ENCODE data around the gene GTF3C1.
"Not testable (repeated sequence)": the region's sequence is repeated elsewhere in the genome, so short reads cannot be mapped to it uniquely, and the experiment has no call there.

GTF3C1 gene

DNA sequence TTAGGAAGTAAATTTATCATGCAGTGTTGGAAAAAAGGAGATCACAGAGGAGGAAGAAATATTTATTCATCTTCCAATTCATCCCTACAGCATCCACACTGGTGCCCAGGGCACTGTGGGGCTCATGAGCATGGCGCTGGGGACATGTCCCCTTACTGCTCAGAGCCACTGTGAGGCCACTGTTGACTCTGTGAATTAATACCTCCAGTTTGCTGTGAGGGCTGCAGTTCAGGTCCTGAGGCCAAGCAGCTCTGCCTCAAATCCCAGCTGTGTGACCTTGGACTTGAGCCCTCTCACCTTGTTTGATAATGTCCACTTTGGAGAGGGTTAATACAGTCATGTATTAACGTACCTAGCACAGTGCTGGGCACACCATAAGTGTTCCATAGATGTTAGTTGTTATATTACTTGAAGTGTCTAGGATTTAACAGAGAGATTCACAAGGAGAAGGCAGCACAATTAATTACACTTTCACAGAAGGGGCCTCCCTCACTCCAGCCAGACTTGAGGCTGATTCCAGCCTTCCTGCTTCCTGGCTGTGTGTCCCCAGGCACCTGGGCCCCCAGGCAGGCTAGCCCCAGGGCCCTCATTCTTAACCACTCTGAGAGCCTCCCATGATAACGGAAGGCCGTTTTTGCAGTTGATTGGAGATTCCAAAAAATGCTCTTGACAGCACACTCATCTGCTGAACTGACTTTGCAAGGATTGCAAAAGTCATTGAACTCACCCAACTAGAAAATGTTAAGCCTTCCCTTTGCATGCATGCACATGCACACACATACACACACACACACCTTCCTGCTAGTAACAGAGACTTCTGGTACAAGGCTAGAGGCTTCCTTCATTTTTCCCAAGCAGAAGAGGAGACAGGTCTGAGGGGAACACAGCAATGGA is 29.6 kb upstream of the GTF3C1 start:
- H3K27me3 Mint-ChIP-seq, result no peaks in the 10 kb centered on the region
- ATAC-seq, result no peak
- no peak overlapping the region for H3K4me3 Mint-ChIP-seq
- peaks cover 9% of the 10 kb centered on the region for H3K9me3 Mint-ChIP-seq
- no peak overlapping the region for H3K27ac Mint-ChIP-seq
- H3K36me3 Mint-ChIP-seq, result peaks cover 73% of the 10 kb centered on the region
- no peaks in the 10 kb centered on the region for H3K4me1 Mint-ChIP-seq

DNA sequence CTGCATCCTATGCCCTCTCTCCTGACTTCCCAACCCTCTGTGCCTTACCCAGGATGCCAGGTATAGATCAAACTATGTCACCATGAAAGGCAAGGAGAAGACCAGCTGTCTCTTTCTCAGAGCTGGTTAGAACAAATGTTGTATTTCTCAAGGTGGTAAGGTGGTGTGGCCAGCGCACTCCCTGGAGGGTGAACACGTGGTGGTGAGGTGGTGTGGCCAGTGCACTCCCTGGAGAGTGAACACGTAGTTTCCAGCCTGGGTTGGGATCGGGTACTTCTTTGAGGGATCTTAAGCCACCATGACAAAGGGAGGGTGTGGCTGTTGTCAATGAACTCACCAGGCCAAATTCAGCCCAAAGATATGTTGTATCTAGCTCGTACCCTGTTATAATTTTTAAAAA is 27.0 kb upstream of the GTF3C1 start:
- peaks cover 47% of the 10 kb centered on the region for H3K36me3 Mint-ChIP-seq
- H3K9me3 Mint-ChIP-seq, result no peaks in the 10 kb centered on the region
- H3K4me1 Mint-ChIP-seq, result no peaks in the 10 kb centered on the region
- no peaks in the 10 kb centered on the region for H3K27me3 Mint-ChIP-seq
- H3K27ac Mint-ChIP-seq, result no peak overlapping the region
- H3K4me3 Mint-ChIP-seq, result no peak overlapping the region
- no peak for ATAC-seq

DNA sequence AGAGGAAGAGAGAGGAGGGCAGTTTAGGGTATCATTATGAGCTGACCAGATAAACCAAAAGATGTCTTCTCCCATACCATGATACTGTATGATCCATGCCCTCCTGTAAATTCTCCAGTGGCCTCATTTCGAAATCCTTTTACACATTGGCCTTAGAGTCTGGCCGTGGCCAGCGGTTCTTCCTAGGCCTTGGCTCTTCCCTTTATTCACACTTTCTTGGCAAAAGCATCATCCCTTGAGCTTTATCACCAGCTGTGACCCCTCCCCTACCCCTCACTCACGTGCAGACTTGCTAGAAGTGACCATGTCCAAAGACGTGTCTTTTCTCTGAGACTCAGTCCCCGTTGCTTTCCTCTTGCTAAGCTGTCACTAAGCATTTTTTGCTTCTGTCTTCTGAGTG is 23.0 kb upstream of the GTF3C1 start:
- Mint-ChIP-seq H3K4me1 (no peaks in the 10 kb centered on the region), H3K9me3 (no peaks in the 10 kb centered on the region)

DNA sequence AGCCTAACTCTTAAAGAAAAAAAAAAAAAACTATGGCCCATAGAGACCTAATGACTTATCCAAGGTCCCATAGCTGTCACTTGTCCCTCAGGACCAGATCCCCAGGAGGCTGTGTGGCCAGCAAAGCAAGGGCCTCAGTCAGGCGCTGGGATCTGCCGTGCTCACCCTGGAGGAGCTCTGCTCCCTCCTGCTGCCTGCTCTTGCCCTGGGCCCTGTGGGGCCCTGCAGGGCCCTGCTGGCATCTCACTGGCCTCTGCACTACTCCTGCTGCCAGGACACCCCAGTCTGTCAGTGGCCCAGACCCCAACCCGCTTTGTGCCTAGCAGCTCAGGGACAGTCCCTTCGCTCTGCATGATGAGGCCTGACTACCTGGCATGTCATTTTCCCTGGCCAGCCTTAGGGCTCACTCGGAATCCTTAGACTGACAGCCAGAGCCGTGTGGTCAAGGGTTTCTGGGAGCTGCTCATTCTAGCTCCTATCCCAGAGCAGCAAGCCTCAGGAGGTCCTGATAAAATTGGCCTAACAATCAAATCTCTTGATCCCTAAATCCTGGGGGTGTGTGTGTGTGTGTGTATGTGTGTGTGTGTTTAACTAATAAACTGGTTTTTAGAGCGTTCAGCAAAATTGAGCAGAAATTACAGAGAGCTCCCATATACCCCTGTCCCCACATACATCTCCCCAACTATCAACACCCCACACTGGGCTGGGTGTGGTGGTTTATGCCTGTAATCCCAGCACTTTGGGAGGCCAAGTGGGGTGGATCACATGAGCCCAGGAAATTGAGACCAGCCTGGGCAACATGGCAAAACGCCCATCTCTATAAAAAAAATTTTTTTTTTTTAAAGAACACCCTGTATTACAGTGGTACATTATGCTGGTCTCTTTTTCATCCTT is 22.0 kb upstream of the GTF3C1 start:
- Mint-ChIP-seq H3K4me3 (no peak overlapping the region), H3K36me3 (peaks cover 22% of the 10 kb centered on the region), H3K27ac (no peak overlapping the region), H3K4me1 (peaks cover 6% of the 10 kb centered on the region), H3K9me3 (no peaks in the 10 kb centered on the region), H3K27me3 (no peaks in the 10 kb centered on the region)
- ATAC-seq, result no peak

More for the DNA sequence above, 23.0 kb upstream of the GTF3C1 start:
- Mint-ChIP-seq H3K27me3 (no peaks in the 10 kb centered on the region), H3K27ac (no peak overlapping the region), H3K36me3 (peaks cover 24% of the 10 kb centered on the region), H3K4me3 (no peak overlapping the region)
- ATAC-seq, result no peak

DNA sequence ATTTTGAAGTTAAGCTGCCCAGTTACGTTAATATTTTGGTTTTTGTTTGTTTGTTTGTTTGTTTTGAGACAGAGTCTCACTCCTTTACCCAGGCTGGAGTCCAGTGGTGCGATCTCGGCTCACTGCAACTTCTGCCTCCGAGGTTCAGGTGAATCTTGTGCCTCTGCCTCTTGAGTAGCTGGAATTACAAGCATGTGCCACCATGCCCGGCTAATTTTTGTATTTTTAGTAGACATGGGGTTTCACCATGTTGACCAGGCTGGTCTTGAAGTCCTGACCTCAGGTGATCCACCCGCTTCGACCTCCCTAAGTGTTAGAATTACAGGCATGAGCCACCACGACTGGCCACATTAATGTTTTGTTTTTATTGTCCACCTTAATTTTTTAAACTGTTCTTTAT is 21.3 kb upstream of the GTF3C1 start:
- ATAC-seq, H3K27ac Mint-ChIP-seq, H3K4me3 Mint-ChIP-seq, H3K9me3 Mint-ChIP-seq, H3K27me3 Mint-ChIP-seq: not testable (repeated sequence)
- peaks cover 12% of the 10 kb centered on the region for H3K4me1 Mint-ChIP-seq
- H3K36me3 Mint-ChIP-seq, result peaks cover 18% of the 10 kb centered on the region

DNA sequence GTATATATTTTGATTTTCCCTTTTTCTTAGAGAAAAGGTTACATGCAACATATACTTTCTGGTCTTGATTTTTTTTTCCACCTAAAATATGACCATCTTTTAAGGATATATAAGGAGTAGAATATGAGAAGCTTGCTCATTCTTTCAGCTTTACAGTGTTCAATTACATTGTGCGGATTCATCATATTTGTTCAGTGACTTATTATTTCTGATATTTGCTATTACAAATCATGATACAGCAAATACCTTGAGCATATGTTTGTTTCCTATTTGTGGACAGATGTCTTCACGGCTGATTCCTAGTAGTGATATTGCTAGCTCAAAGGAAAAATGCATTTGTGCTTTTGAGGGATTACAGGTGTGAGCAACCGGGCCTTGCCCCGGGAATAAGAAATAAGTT is 18.4 kb upstream of the GTF3C1 start:
- no peaks in the 10 kb centered on the region for H3K27me3 Mint-ChIP-seq
- ATAC-seq, result no peak
- no peak overlapping the region for H3K27ac Mint-ChIP-seq
- H3K36me3 Mint-ChIP-seq, result peaks cover 6% of the 10 kb centered on the region
- H3K9me3 Mint-ChIP-seq, result no peaks in the 10 kb centered on the region
- H3K4me1 Mint-ChIP-seq, result peaks cover 19% of the 10 kb centered on the region
- H3K4me3 Mint-ChIP-seq, result no peak overlapping the region

DNA sequence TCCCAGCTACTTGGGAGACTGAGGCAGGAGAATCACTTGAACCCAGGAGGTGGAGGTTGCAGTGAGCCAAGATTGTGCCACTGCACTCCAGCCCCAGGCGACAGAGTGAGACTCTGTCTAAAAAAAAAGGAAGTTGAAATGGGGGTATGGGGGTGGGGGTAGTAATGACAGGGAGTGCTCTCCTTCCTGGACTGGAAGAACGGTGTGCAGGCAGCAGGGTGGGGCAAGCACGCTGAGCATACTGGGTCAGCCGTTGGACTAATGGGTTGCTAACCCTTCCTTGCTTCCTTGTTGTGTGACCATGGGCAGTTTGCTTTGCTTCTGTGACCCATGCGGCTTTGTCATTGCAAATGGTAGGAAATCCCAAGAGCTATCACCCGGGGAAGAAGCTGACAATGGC is 16.7 kb upstream of the GTF3C1 start:
- Mint-ChIP-seq H3K4me1 (peaks cover 19% of the 10 kb centered on the region), H3K4me3 (no peak overlapping the region), H3K27me3 (no peaks in the 10 kb centered on the region), H3K27ac (no peak overlapping the region), H3K9me3 (no peaks in the 10 kb centered on the region), H3K36me3 (peaks cover 7% of the 10 kb centered on the region)
- no peak for ATAC-seq

DNA sequence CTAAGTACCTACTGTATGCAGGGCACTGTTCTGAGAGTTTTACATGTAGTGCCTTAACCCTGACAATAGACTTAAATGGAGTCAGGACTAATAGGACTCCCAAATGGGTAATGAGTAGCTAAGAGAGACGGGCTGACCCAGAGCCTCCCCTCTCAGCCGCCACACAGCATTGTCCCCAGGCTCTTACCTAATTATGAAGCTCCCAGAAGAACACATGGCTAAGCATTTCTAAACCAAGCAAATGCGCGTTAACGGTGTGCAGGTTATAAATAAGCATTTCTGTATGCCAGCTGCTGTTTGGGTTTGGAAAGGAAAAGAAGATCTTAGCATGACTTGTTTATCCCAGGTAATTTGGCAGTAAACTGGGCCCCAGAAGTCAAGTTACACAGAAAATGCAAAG is 14.5 kb upstream of the GTF3C1 start:
- Mint-ChIP-seq H3K27ac (no peak overlapping the region), H3K9me3 (no peaks in the 10 kb centered on the region), H3K27me3 (no peaks in the 10 kb centered on the region), H3K4me1 (peaks cover 23% of the 10 kb centered on the region), H3K36me3 (peaks cover 11% of the 10 kb centered on the region), H3K4me3 (no peak overlapping the region)
- ATAC-seq, result no peak

DNA sequence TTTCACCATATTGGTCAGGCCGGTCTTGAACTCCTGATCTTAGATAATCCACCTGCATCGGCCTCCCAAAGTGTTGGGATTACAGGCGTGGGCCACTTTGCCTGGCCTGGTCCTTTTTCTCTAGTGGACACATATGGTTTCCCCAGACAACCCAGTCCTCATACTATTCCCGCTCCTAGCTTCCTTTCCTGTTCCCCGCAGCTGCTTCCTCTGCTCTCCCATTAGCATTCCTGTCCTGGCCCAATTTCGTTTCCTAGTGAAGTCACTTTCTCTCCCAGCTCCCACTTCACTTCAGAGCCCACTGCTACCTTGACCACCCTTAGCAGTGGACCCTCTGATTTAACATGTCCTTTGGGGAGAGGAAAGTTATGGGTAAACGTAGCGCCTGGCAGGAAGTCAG is 11.5 kb upstream of the GTF3C1 start:
- H3K9me3 Mint-ChIP-seq, result no peaks in the 10 kb centered on the region
- H3K4me1 Mint-ChIP-seq, result peaks cover 13% of the 10 kb centered on the region
- no peak overlapping the region for H3K4me3 Mint-ChIP-seq
- no peak overlapping the region for H3K27ac Mint-ChIP-seq
- peaks cover 24% of the 10 kb centered on the region for H3K36me3 Mint-ChIP-seq
- ATAC-seq, result no peak
- H3K27me3 Mint-ChIP-seq, result no peaks in the 10 kb centered on the region

DNA sequence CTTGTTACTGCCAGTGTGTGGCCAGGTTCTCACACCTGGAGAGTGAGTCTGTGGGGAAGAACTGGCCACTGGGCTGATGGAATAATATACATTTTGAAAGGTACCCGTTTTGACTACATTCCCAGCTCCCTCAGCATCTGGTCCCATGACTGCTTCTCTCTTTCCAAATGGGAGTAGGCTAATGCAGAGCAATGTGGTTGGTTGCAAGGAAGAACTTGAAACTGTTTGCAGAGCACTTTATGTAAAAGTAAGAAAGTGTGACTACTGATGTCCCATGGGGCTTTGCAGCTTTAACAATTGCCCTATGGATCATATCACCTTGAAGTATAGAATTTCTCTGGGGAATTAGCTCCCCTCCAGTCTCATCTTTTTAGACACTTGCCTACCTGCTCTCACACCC is 9.2 kb upstream of the GTF3C1 start:
- Mint-ChIP-seq H3K27ac (no peak overlapping the region), H3K27me3 (no peaks in the 10 kb centered on the region), H3K36me3 (peaks cover 24% of the 10 kb centered on the region), H3K9me3 (no peaks in the 10 kb centered on the region), H3K4me1 (peaks cover 5% of the 10 kb centered on the region), H3K4me3 (no peak overlapping the region)
- ATAC-seq, result no peak

DNA sequence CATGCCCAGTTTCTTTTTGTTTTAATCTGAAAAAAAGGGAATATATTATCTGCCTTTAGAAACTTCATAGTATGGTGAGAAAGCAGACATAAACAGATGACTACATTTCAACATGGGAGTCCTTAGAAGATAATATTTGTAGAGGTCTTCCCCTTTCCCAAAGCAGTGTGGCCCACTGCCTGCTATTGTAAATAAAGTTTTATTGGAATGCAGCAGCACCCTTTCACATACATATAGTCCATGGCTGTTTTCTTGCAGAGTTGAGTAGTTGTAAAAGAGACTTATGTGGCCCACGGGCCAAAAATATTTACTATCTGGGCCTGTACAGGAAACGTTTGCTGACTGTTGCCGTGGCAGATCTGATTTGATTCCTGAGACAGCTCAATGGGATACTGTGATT is 8.7 kb upstream of the GTF3C1 start:
- H3K9me3 Mint-ChIP-seq, result no peaks in the 10 kb centered on the region
- H3K4me3 Mint-ChIP-seq, result no peak overlapping the region

DNA sequence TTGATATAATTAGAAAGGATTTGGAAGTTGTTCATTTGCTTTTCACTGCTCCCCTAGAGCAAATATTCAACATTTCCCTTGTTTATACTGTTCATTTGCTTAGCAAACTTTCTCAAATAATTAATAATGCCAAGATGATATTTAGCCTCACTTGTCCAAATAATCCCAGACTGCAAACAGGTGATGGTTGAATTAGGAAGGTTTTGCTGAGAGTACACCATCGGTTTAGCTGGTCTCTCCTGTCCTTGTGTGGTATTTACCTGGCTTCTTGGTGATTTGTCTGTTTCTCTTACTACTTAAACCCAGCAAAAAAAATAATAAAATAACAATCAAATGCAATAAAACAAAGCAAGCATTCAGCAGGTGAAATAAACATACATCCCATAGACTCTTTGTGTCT is 6.8 kb upstream of the GTF3C1 start:
- H3K4me3 Mint-ChIP-seq, result no peak overlapping the region
- ATAC-seq, result no peak
- no peak overlapping the region for H3K27ac Mint-ChIP-seq
- no peaks in the 10 kb centered on the region for H3K9me3 Mint-ChIP-seq
- no peaks in the 10 kb centered on the region for H3K27me3 Mint-ChIP-seq
- H3K36me3 Mint-ChIP-seq, result peaks cover 23% of the 10 kb centered on the region
- peaks cover 5% of the 10 kb centered on the region for H3K4me1 Mint-ChIP-seq

More for the DNA sequence above, 8.7 kb upstream of the GTF3C1 start:
- H3K4me1 Mint-ChIP-seq, result peaks cover 5% of the 10 kb centered on the region
- peaks cover 24% of the 10 kb centered on the region for H3K36me3 Mint-ChIP-seq
- ATAC-seq, result no peak
- H3K27me3 Mint-ChIP-seq, result no peaks in the 10 kb centered on the region
- no peak overlapping the region for H3K27ac Mint-ChIP-seq

DNA sequence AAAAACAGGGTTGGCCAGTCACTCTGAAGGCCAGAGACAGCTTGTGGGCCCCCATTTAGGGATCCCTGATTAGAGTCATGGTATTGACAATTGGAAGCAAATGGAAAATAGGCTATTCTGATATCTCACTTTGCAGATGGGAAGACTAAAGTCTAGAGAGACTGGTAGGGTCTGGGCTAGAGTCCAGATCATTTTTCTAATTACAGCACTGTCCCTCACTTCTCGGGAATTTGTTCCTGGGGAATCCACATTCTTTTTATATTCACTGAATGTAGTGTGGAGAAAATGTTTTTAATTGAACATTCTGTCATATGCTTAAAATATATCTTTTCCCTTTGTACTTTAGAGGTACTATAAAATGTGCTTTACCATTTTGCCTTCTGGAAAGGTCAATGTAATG is 1.3 kb upstream of the GTF3C1 start:
- Mint-ChIP-seq H3K27me3 (no peaks in the 10 kb centered on the region), H3K9me3 (no peaks in the 10 kb centered on the region), H3K27ac (no peak overlapping the region), H3K36me3 (peaks cover 4% of the 10 kb centered on the region), H3K4me1 (peaks cover 43% of the 10 kb centered on the region), H3K4me3 (peak overlapping the region; percentile 91)
- ATAC-seq, result no peak

DNA sequence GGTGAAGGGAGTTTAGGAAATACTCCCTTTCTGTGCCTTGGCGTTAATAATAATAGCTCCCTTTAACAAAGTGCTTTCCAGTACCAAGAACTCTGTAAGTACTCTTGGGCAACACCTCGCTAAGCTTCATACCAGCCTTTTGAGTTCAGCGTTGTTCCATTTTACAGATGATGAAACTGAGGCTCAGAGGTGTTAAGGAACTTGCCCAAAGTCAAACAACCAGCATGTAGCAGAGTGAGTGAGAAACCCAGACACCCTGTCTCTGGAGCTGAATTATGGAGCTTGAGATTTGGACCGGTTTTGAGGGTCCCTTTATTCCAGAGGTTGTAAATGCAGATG is 838 bp upstream of the GTF3C1 start:
- H3K4me1 Mint-ChIP-seq, result peaks cover 43% of the 10 kb centered on the region

DNA sequence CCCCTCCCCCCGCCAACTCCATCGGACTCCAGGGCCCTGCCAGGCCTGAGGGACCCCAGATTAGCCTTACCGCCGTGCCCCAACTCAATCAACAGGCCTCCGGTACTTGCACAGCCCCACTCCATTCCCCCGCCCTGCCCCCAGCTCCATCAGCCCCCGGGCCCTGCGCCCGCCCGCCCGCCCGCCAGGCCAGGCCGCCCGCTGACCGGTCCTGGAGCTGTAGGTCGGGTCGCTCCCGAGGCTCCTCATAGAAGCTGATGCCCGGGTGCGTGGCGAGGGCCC is 308 bp downstream of the GTF3C1 start:
- Mint-ChIP-seq H3K27me3 (no peaks in the 10 kb centered on the region), H3K36me3 (peaks cover 16% of the 10 kb centered on the region), H3K9me3 (no peaks in the 10 kb centered on the region), H3K27ac (peak overlapping the region; percentile 95), H3K4me3 (peak overlapping the region; percentile 91), H3K4me1 (peaks cover 43% of the 10 kb centered on the region)
- ATAC-seq, result peak; percentile 63

More for the DNA sequence above, 838 bp upstream of the GTF3C1 start:
- H3K9me3 Mint-ChIP-seq, result no peaks in the 10 kb centered on the region
- H3K36me3 Mint-ChIP-seq, result peaks cover 7% of the 10 kb centered on the region
- H3K27ac Mint-ChIP-seq, result peak overlapping the region; percentile 95
- no peak for ATAC-seq
- no peaks in the 10 kb centered on the region for H3K27me3 Mint-ChIP-seq
- H3K4me3 Mint-ChIP-seq, result peak overlapping the region; percentile 91

DNA sequence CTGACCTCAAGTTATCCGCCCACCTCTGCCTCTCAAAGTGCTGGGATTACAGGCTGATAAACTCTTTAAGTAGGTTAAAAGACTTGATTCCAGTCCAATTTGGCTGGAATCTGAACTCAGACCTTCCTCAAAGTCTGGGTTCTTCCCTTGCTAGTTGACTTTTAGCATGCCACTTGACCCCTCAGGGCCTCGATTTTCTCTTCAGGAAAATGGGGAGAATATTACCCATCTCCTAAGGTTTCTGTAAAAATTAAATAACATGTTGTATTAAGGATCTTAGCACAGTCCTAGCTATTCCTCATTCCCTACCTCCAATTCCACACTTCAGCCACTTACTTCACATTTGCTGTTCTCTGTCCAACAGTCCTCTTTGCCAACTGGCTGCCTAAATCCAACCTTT is 1.9 kb downstream of the GTF3C1 start:
- Mint-ChIP-seq H3K4me3 (no peak overlapping the region), H3K27ac (no peak overlapping the region), H3K27me3 (no peaks in the 10 kb centered on the region), H3K36me3 (peaks cover 29% of the 10 kb centered on the region), H3K9me3 (no peaks in the 10 kb centered on the region), H3K4me1 (peaks cover 43% of the 10 kb centered on the region)
- no peak for ATAC-seq

Data from stimulated activated memory B cell treated with anti-CD40 and anti-IgM and Interleukin-4, amounts not matched to agents 10 μg/mL and 1 μg/mL and 100 μg/mL, for 72 hours (primary cell).